ENCODE measurements around the gene TM9SF4.

Gene TM9SF4

GRCh38 chr20:32130352-32130751, 20.8 kb downstream of the TM9SF4 start:
- FAIRE-seq: no peak

- no peak for FAIRE-seq
These were observed 21.5 kb downstream of the TM9SF4 start for GRCh38 chr20:32130965-32131364.

GRCh38 chr20:32132911-32133549, 23.5 kb downstream of the TM9SF4 start:
- no peak for FAIRE-seq

GRCh38 chr20:32134026-32134425, 24.5 kb downstream of the TM9SF4 start:
- no peak for FAIRE-seq

- no peak for FAIRE-seq
These were observed 26.5 kb downstream of the TM9SF4 start for GRCh38 chr20:32135983-32136515.

- FAIRE-seq: no peak
These were observed 29.4 kb downstream of the TM9SF4 start for GRCh38 chr20:32138921-32139320.

- no peak for FAIRE-seq
These were observed 30.4 kb downstream of the TM9SF4 start for GRCh38 chr20:32139947-32140346.

GRCh38 chr20:32140603-32141002, 31.1 kb downstream of the TM9SF4 start:
- no peak for FAIRE-seq

GRCh38 chr20:32141465-32141980, 32.0 kb downstream of the TM9SF4 start:
- FAIRE-seq: no peak

- FAIRE-seq: no peak
These were observed 32.6 kb downstream of the TM9SF4 start for GRCh38 chr20:32142088-32142487.

- FAIRE-seq: no peak
These were observed 33.5 kb downstream of the TM9SF4 start for GRCh38 chr20:32142991-32143390.

- no peak for FAIRE-seq
These were observed 35.6 kb downstream of the TM9SF4 start for GRCh38 chr20:32144898-32145662.

GRCh38 chr20:32149566-32150170, 40.2 kb downstream of the TM9SF4 start:
- no peak for FAIRE-seq

- no peak for FAIRE-seq
These were observed 40.9 kb downstream of the TM9SF4 start for GRCh38 chr20:32150291-32150848.

GRCh38 chr20:32152421-32153155, 43.1 kb downstream of the TM9SF4 start:
- no peak for FAIRE-seq

- FAIRE-seq: no peak
These were observed 43.7 kb downstream of the TM9SF4 start for GRCh38 chr20:32153156-32153665.

GRCh38 chr20:32153771-32154170, 44.3 kb downstream of the TM9SF4 start:
- FAIRE-seq: no peak

- FAIRE-seq: no peak
These were observed 45.8 kb downstream of the TM9SF4 start for GRCh38 chr20:32155017-32155981.

- FAIRE-seq: no peak
These were observed 48.1 kb downstream of the TM9SF4 start for GRCh38 chr20:32157611-32158010.

- FAIRE-seq: no peak
These were observed 48.8 kb downstream of the TM9SF4 start for GRCh38 chr20:32158351-32158750.

All from endometrium (tissue), 2 donors.